Measurements from ENCODE around the gene SDC3.

Gene SDC3

GRCh38 chr1:30892671-30893073, 15.9 kb downstream of the SDC3 start:
- TF ChIP-seq CTCF (IDR thresholded peaks at IDR 0.05; ENCODE audit: low read depth, low read length) = no peak
- no peak for DNase-seq
- Histone ChIP-seq H3K36me3 (no peaks in the 10 kb centered on the region), H3K4me1 (no peaks in the 10 kb centered on the region), H3K9me3 (no peaks in the 10 kb centered on the region), H3K4me3 (ENCODE audit: low read depth, low read length) (no peak overlapping the region), H3K27me3 (no peaks in the 10 kb centered on the region)

GRCh38 chr1:30891227-30891552, 17.4 kb downstream of the SDC3 start:
- H3K27me3 ChIP-seq = no peaks in the 10 kb centered on the region
- TF ChIP-seq CTCF (IDR thresholded peaks at IDR 0.05; ENCODE audit: low read depth, low read length) = no peak

GRCh38 chr1:30890502-30891226, 17.9 kb downstream of the SDC3 start:
- TF ChIP-seq CTCF (IDR thresholded peaks at IDR 0.05; ENCODE audit: low read depth, low read length) = no peak
- no peak overlapping the region for H3K4me3 ChIP-seq (ENCODE audit: low read depth, low read length)
- no peaks in the 10 kb centered on the region for H3K27me3 ChIP-seq
- no peaks in the 10 kb centered on the region for H3K9me3 ChIP-seq
- H3K36me3 ChIP-seq = no peaks in the 10 kb centered on the region
- 0 out of 2 replicates have a peak, but pooled peaks cover 2% of the 10 kb centered on the region for H3K4me1 ChIP-seq
- DNase-seq = no peak

More at GRCh38 chr1:30891227-30891552, 17.4 kb downstream of the SDC3 start:
- no peak for DNase-seq
- H3K4me1 ChIP-seq = 0 out of 2 replicates have a peak, but pooled peaks cover 2% of the 10 kb centered on the region
- H3K36me3 ChIP-seq = no peaks in the 10 kb centered on the region
- H3K4me3 ChIP-seq (ENCODE audit: low read depth, low read length) = no peak overlapping the region
- no peaks in the 10 kb centered on the region for H3K9me3 ChIP-seq

GRCh38 chr1:30889511-30889910, 19.0 kb downstream of the SDC3 start:
- DNase-seq = no peak
- Histone ChIP-seq H3K4me1 (0 out of 2 replicates have a peak, but pooled peaks cover 2% of the 10 kb centered on the region), H3K27me3 (no peaks in the 10 kb centered on the region), H3K4me3 (ENCODE audit: low read depth, low read length) (no peak overlapping the region), H3K36me3 (no peaks in the 10 kb centered on the region), H3K9me3 (no peaks in the 10 kb centered on the region)
- no peak for TF ChIP-seq CTCF (IDR thresholded peaks at IDR 0.05; ENCODE audit: low read depth, low read length)

- H3K4me1 ChIP-seq = 0 out of 2 replicates have a peak, but pooled peaks cover 2% of the 10 kb centered on the region
- H3K36me3 ChIP-seq = no peaks in the 10 kb centered on the region
- no peak overlapping the region for H3K4me3 ChIP-seq (ENCODE audit: low read depth, low read length)
- DNase-seq = no peak
- H3K9me3 ChIP-seq = no peaks in the 10 kb centered on the region
- no peaks in the 10 kb centered on the region for H3K27me3 ChIP-seq
- no peak for TF ChIP-seq CTCF (IDR thresholded peaks at IDR 0.05; ENCODE audit: low read depth, low read length)
These were observed 19.6 kb downstream of the SDC3 start for GRCh38 chr1:30888975-30889374.

- H3K9me3 ChIP-seq = no peaks in the 10 kb centered on the region
- H3K27me3 ChIP-seq = no peaks in the 10 kb centered on the region
- H3K4me1 ChIP-seq = 0 out of 2 replicates have a peak, but pooled peaks cover 2% of the 10 kb centered on the region
- no peak overlapping the region for H3K4me3 ChIP-seq (ENCODE audit: low read depth, low read length)
- no peaks in the 10 kb centered on the region for H3K36me3 ChIP-seq
- no peak for DNase-seq
- TF ChIP-seq CTCF (IDR thresholded peaks at IDR 0.05; ENCODE audit: low read depth, low read length) = no peak
These were observed 20.2 kb downstream of the SDC3 start for GRCh38 chr1:30888391-30888790.
